ENCODE data around the gene PPBP. TPM values are rescaled to one million over a fixed set of nuclear protein-coding genes. Genes with fewer than 3 reads are reported as not detected.

The PPBP gene
- total and polyA plus RNA-seq, 2 experiments from 2014 or later = not detected

- Histone ChIP-seq H3K4me1 (ENCODE audit: low read depth) (no peaks in the 10 kb centered on the region), H3K4me3 (peak within 1 kb of the TSS; percentile 7), H3K36me3 (no peaks in the 10 kb centered on the region), H3K27ac (no peak within 1 kb of the TSS), H3K9me3 (ENCODE audit: low read depth) (no peaks in the 10 kb centered on the region), H3K27me3 (peaks cover 19% of the 10 kb centered on the region)
- DNase-seq (ENCODE audit: low read depth in 1 of 2, low spot score in 1 of 2) = peak; percentile 28 to 91
- TF ChIP-seq CTCF (IDR thresholded peaks at IDR 0.05; ENCODE audit: low read depth, low read length) = peak; percentile 46
Observed at GRCh38 chr4:73998040-73999011, 10.3 kb upstream of the PPBP start, which contains the start of gene CXCL5. Gene CXCL5 (minus strand): TSS chr4:73998677. CDS start chr4:73998581, 96 bp downstream.

GRCh38 chr4:73992050-73992449 lies 4.1 kb upstream of the PPBP start:
- H3K9me3 ChIP-seq (ENCODE audit: low read depth) = no peaks in the 10 kb centered on the region
- no peak for DNase-seq (ENCODE audit: low read depth in 1 of 2, low spot score in 1 of 2)
- no peaks in the 10 kb centered on the region for H3K4me1 ChIP-seq (ENCODE audit: low read depth)
- TF ChIP-seq CTCF (IDR thresholded peaks at IDR 0.05; ENCODE audit: low read depth, low read length) = no peak
- no peaks in the 10 kb centered on the region for H3K36me3 ChIP-seq
- no peak overlapping the region for H3K4me3 ChIP-seq
- peaks cover 1% of the 10 kb centered on the region for H3K27me3 ChIP-seq
- H3K27ac ChIP-seq = no peak overlapping the region

GRCh38 chr4:73991742-73992000 lies 3.7 kb upstream of the PPBP start:
- Histone ChIP-seq H3K4me1 (ENCODE audit: low read depth) (no peaks in the 10 kb centered on the region), H3K27ac (no peak overlapping the region), H3K4me3 (no peak overlapping the region), H3K27me3 (no peaks in the 10 kb centered on the region), H3K36me3 (no peaks in the 10 kb centered on the region), H3K9me3 (ENCODE audit: low read depth) (no peaks in the 10 kb centered on the region)
- no peak for DNase-seq (ENCODE audit: low read depth in 1 of 2, low spot score in 1 of 2)
- TF ChIP-seq CTCF (IDR thresholded peaks at IDR 0.05; ENCODE audit: low read depth, low read length) = no peak

GRCh38 chr4:73990988-73991741 lies 3.2 kb upstream of the PPBP start:
- Histone ChIP-seq H3K27me3 (no peaks in the 10 kb centered on the region), H3K27ac (no peak overlapping the region), H3K36me3 (no peaks in the 10 kb centered on the region), H3K9me3 (ENCODE audit: low read depth) (no peaks in the 10 kb centered on the region), H3K4me1 (ENCODE audit: low read depth) (no peaks in the 10 kb centered on the region), H3K4me3 (no peak overlapping the region)
- DNase-seq (ENCODE audit: low read depth in 1 of 2, low spot score in 1 of 2) = no peak
- TF ChIP-seq CTCF (IDR thresholded peaks at IDR 0.05; ENCODE audit: low read depth, low read length) = no peak

- TF ChIP-seq CTCF (IDR thresholded peaks at IDR 0.05; ENCODE audit: low read depth, low read length) = no peak
- no peak for DNase-seq (ENCODE audit: low read depth in 1 of 2, low spot score in 1 of 2)
- Histone ChIP-seq H3K9me3 (ENCODE audit: low read depth) (no peaks in the 10 kb centered on the region), H3K36me3 (no peaks in the 10 kb centered on the region), H3K27me3 (no peaks in the 10 kb centered on the region), H3K4me3 (no peak overlapping the region), H3K4me1 (ENCODE audit: low read depth) (no peaks in the 10 kb centered on the region), H3K27ac (no peak overlapping the region)
Observed at GRCh38 chr4:73989928-73990327, 1.9 kb upstream of the PPBP start.
